GM12873 (cell line): ENCODE results near the gene ZNF747.

Experiments
- CTCF ChIP-seq: IDR thresholded peaks from 2 replicates; pipeline ENCODE4 v1.5.1; 2012; ENCODE audit warnings: low read depth, mild to moderate bottlenecking, moderate library complexity, low read length, control low read depth; ENCODE audit not compliant: insufficient read depth; ENCODE audit errors: missing control alignments

Gene ZNF747

GRCh38 chr16:30519120-30520049 lies 15.3 kb downstream of the ZNF747 start:
- no peak for TF ChIP-seq CTCF

GRCh38 chr16:30518552-30518951 lies 16.1 kb downstream of the ZNF747 start:
- TF ChIP-seq CTCF = no peak

GRCh38 chr16:30515275-30515674 lies 19.4 kb downstream of the ZNF747 start:
- TF ChIP-seq CTCF = no peak

- no peak for TF ChIP-seq CTCF
Observed at GRCh38 chr16:30511509-30511908, 23.1 kb downstream of the ZNF747 start.

GRCh38 chr16:30510376-30510938 lies 24.2 kb downstream of the ZNF747 start:
- TF ChIP-seq CTCF = no peak

- no peak for TF ChIP-seq CTCF
Observed at GRCh38 chr16:30509081-30509765, 25.4 kb downstream of the ZNF747 start.

- TF ChIP-seq CTCF = no peak
Observed at GRCh38 chr16:30503403-30504296, 31.0 kb downstream of the ZNF747 start.
